Stimulated activated CD4-positive, alpha-beta T cell treated with anti-CD3 and anti-CD28 coated beads, Interleukin-2, amount 100 ng/mL, for 4 hours (primary cell): ENCODE data around the gene PTPN14.

ENCODE experiments used
- DNase-seq: peaks from one replicate; pipeline ENCODE4 v3.0.0-alpha.2; 2020; ENCODE audit warnings: low read depth

PTPN14 gene

GRCh38 chr1:214475331-214475730, 76.1 kb downstream of the PTPN14 start:
- no peak for DNase-seq

GRCh38 chr1:214474467-214474866, 76.9 kb downstream of the PTPN14 start:
- no peak for DNase-seq

- no peak for DNase-seq
Measured at GRCh38 chr1:214473862-214474261, 77.5 kb downstream of the PTPN14 start.

GRCh38 chr1:214473387-214473786, 78.0 kb downstream of the PTPN14 start:
- DNase-seq = no peak

GRCh38 chr1:214472364-214472763, 79.0 kb downstream of the PTPN14 start:
- no peak for DNase-seq

- DNase-seq = no peak
Measured at GRCh38 chr1:214471458-214471857, 79.9 kb downstream of the PTPN14 start.

- DNase-seq = no peak
Measured at GRCh38 chr1:214470132-214470531, 81.3 kb downstream of the PTPN14 start.

- DNase-seq = no peak
Measured at GRCh38 chr1:214469290-214469689, 82.1 kb downstream of the PTPN14 start.

- no peak for DNase-seq
Measured at GRCh38 chr1:214467078-214467585, 84.3 kb downstream of the PTPN14 start.

GRCh38 chr1:214466403-214467077, 84.9 kb downstream of the PTPN14 start:
- no peak for DNase-seq

GRCh38 chr1:214464445-214465287, 86.7 kb downstream of the PTPN14 start:
- no peak for DNase-seq

- no peak for DNase-seq
Measured at GRCh38 chr1:214463596-214463995, 87.8 kb downstream of the PTPN14 start.

- no peak for DNase-seq
Measured at GRCh38 chr1:214462882-214463281, 88.5 kb downstream of the PTPN14 start.

- DNase-seq = no peak
Measured at GRCh38 chr1:214461305-214461704, 90.1 kb downstream of the PTPN14 start.

GRCh38 chr1:214460304-214460916, 91.0 kb downstream of the PTPN14 start:
- DNase-seq = no peak

- no peak for DNase-seq
Measured at GRCh38 chr1:214459895-214460294, 91.5 kb downstream of the PTPN14 start.

GRCh38 chr1:214458541-214458940, 92.9 kb downstream of the PTPN14 start:
- DNase-seq = no peak

- no peak for DNase-seq
Measured at GRCh38 chr1:214455971-214456867, 95.2 kb downstream of the PTPN14 start.

- DNase-seq = no peak
Measured at GRCh38 chr1:214455479-214455878, 95.9 kb downstream of the PTPN14 start.

GRCh38 chr1:214454569-214455396, 96.6 kb downstream of the PTPN14 start:
- no peak for DNase-seq
